DOHH2 (cell line): ENCODE results near the gene TBCD.

Source experiments
- H3F3A ChIP-seq: fragments of 200-600 bp; sonication (generic), shearing (Covaris generic); 2 replicates; pipeline ENCODE4 v1.6.0; 2016; ENCODE audit warnings: antibody characterized with exemption, mild to moderate bottlenecking; ENCODE audit not compliant: control insufficient read depth, insufficient read depth
- H3K27ac ChIP-seq: fragments of 200-600 bp; sonication (generic); 2 replicates; pipeline ENCODE4 v1.5.1; 2014; ENCODE audit warnings: low read depth, mild to moderate bottlenecking, low read length, moderate library complexity
- H3K27me3 ChIP-seq: fragments of 200-600 bp; sonication (generic); 2 replicates; pipeline ENCODE4 v1.6.1; 2014; ENCODE audit warnings: mild to moderate bottlenecking, low read length, mixed read lengths; ENCODE audit not compliant: control insufficient read depth
- H3K36me3 ChIP-seq: fragments of 200-600 bp; sonication (generic); 2 replicates; pipeline ENCODE4 v1.6.1; 2014; ENCODE audit warnings: mild to moderate bottlenecking, low read length, moderate library complexity, mixed read lengths; ENCODE audit not compliant: control insufficient read depth
- H3K4me1 ChIP-seq: fragments of 200-600 bp; sonication (generic); 2 replicates; pipeline ENCODE4 v1.6.1; 2014; ENCODE audit warnings: mild to moderate bottlenecking, low read length, mixed read lengths; ENCODE audit not compliant: control insufficient read depth
- H3K4me2 ChIP-seq: fragments of 200-600 bp; sonication (generic); 2 replicates; pipeline ENCODE4 v1.6.0; 2014; ENCODE audit warnings: mild to moderate bottlenecking, low read length, moderate library complexity
- H3K4me3 ChIP-seq: fragments of 200-600 bp; sonication (generic); 2 replicates; pipeline ENCODE4 v1.5.1; 2014; ENCODE audit warnings: mild to moderate bottlenecking, low read length, mixed read lengths
- H3K79me2 ChIP-seq: fragments of 200-600 bp; sonication (generic); 2 replicates; pipeline ENCODE4 v1.6.1; 2014; ENCODE audit warnings: mild to moderate bottlenecking, low read length, mixed read lengths; ENCODE audit not compliant: control insufficient read depth
- H3K9me2 ChIP-seq: fragments of 200-600 bp; sonication (generic); replicated peaks from 2 replicates; pipeline ENCODE4 v1.6.1; 2014; ENCODE audit warnings: mild to moderate bottlenecking, low read length, mixed read lengths; ENCODE audit not compliant: control insufficient read depth
- H3K9me3 ChIP-seq: fragments of 200-600 bp; sonication (generic); 2 replicates; pipeline ENCODE4 v1.6.1; 2014; ENCODE audit warnings: antibody characterized with exemption, low read length, mixed read lengths; ENCODE audit not compliant: control insufficient read depth, insufficient read depth
- H4K20me1 ChIP-seq: fragments of 200-600 bp; sonication (generic); 2 replicates; pipeline ENCODE4 v1.6.0; 2014; ENCODE audit warnings: low read depth, mild to moderate bottlenecking, antibody characterized with exemption, low read length, moderate library complexity; ENCODE audit not compliant: control insufficient read depth, insufficient read depth
- CTCF ChIP-seq: fragments of 200-600 bp; sonication (generic); IDR thresholded peaks from one replicate; pipeline ENCODE4 v1.5.1; 2014; ENCODE audit warnings: antibody characterized with exemption, mild to moderate bottlenecking, low read depth, low read length; ENCODE audit not compliant: poor library complexity, severe bottlenecking
- EZH2phosphoT487 ChIP-seq: fragments of 200-600 bp; sonication (generic); IDR thresholded peaks from 2 replicates; pipeline ENCODE4 v1.6.1; 2017; ENCODE audit warnings: borderline replicate concordance, mild to moderate bottlenecking, antibody characterized with exemption, low read length, moderate library complexity, mixed read lengths

Gene TBCD

DNA sequence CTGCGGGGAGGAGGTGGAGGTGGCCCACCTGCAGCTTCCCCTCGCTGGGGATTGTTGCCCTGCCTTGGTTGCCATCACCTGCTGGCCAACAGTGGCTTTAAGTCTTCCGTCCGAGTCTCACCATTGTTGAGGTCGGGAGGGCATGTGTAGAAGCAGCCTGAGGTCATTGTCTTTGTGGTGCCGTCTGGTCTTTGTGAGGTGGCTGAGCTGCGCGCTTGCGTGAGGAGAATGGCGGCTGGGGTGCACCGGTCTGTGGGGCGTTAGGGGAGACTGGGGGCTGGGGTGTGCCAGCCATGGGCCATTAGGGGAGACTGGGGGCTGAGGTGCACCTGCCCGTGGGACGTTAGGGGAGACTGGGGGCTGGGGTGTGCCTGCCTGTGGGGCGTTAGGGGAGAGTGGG lies 51.7 kb downstream of the TBCD start:
- Histone ChIP-seq H3K79me2 (peaks cover 25% of the 10 kb centered on the region), H3K4me3 (no peak overlapping the region), H3K9me3 (no peaks in the 10 kb centered on the region), H3K4me2 (no peak overlapping the region), H4K20me1 (no peaks in the 10 kb centered on the region), H3K36me3 (peaks cover 37% of the 10 kb centered on the region), H3K9me2 (no peaks in the 10 kb centered on the region), H3K27me3 (no peaks in the 10 kb centered on the region), H3F3A (no peaks in the 10 kb centered on the region), H3K4me1 (no peaks in the 10 kb centered on the region), H3K27ac (no peak overlapping the region)
- TF ChIP-seq EZH2phosphoT487, result no peak
- TF ChIP-seq CTCF, result no peak

GRCh38 chr17:82804442-82805191 lies 52.8 kb downstream of the TBCD start:
- no peaks in the 10 kb centered on the region for H3K4me1 ChIP-seq
- H3K27ac ChIP-seq, result no peak overlapping the region
- H3F3A ChIP-seq, result no peaks in the 10 kb centered on the region
- H3K36me3 ChIP-seq, result peaks cover 33% of the 10 kb centered on the region
- H3K79me2 ChIP-seq, result peaks cover 25% of the 10 kb centered on the region
- TF ChIP-seq EZH2phosphoT487, result no peak
- TF ChIP-seq CTCF, result no peak
- no peaks in the 10 kb centered on the region for H4K20me1 ChIP-seq
- no peaks in the 10 kb centered on the region for H3K27me3 ChIP-seq
- no peak overlapping the region for H3K4me3 ChIP-seq
- H3K9me3 ChIP-seq, result no peaks in the 10 kb centered on the region
- no peak overlapping the region for H3K4me2 ChIP-seq
- no peaks in the 10 kb centered on the region for H3K9me2 ChIP-seq

DNA sequence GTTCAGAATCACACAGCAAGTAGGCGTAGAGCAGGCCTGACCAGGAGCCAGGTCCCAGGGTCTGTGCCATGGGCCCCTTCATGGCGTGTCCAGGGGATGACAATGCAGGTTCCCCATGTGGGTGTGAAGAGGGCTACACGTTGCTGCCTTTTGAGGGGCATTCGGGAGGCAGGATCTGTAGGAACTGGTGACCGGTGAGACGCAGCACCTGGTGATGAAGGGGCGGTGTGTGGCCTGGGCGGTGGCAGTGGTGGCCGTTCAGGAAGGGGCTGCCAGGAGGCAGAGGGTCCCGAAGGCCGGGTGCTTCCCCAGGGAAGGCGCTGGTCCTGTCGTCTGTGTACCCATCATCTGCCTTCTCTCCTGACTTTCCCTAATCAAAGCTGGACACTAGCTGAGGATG lies 53.4 kb downstream of the TBCD start:
- Histone ChIP-seq H3K36me3 (peaks cover 33% of the 10 kb centered on the region), H3K9me3 (no peaks in the 10 kb centered on the region), H3K27me3 (no peaks in the 10 kb centered on the region), H3K4me3 (no peak overlapping the region), H3F3A (no peaks in the 10 kb centered on the region), H3K27ac (no peak overlapping the region), H3K4me2 (no peak overlapping the region), H3K79me2 (peaks cover 25% of the 10 kb centered on the region), H4K20me1 (no peaks in the 10 kb centered on the region), H3K4me1 (no peaks in the 10 kb centered on the region), H3K9me2 (no peaks in the 10 kb centered on the region)
- TF ChIP-seq EZH2phosphoT487 (no peak), CTCF (no peak)
